HepG2 (cell line): ENCODE data around the gene IER5L. TPM values are rescaled to one million over a fixed set of nuclear protein-coding genes. Genes with fewer than 3 reads are reported as not detected.

Experiments used
- MEIS2 ChIP-seq: sonication (generic); formaldehyde crosslinking; IDR thresholded peaks from 2 replicates; pipeline ENCODE4 v1.9.0; 2021; ENCODE audit warnings: mild to moderate bottlenecking, missing genetic modification reagents
- SALL1 ChIP-seq: sonication (generic); formaldehyde crosslinking; IDR thresholded peaks from 2 replicates; pipeline ENCODE4 v1.8.0; 2022; ENCODE audit warnings: mild to moderate bottlenecking, missing genetic modification reagents
- TCF12 ChIP-seq, 2 experiments: fragments of 450-650 bp in 1 of 2; sonication (generic) in 1 of 2; formaldehyde crosslinking in 1 of 2; IDR thresholded peaks; 2 replicates each; pipeline versions ENCODE4 v1.6.1 to v1.8.0; 2017 to 2022; ENCODE audit warnings: antibody characterized with exemption in 1 of 2, mild to moderate bottlenecking in 1 of 2, missing genetic modification reagents in 1 of 2, moderate library complexity in 1 of 2
- YY1 ChIP-seq: IDR thresholded peaks from 2 replicates; pipeline ENCODE4 v1.6.1; 2011; ENCODE audit warnings: low read length, low read depth, moderate library complexity, mild to moderate bottlenecking; ENCODE audit not compliant: insufficient read depth, insufficient replicate concordance
- ZFP1 ChIP-seq: IDR thresholded peaks from 2 replicates; pipeline ENCODE4 v1.6.1; 2016
- ZNF235 ChIP-seq: sonication (generic); formaldehyde crosslinking; IDR thresholded peaks from 2 replicates; pipeline ENCODE4 v1.8.1; 2023; ENCODE audit warnings: mild to moderate bottlenecking, missing genetic modification reagents, borderline replicate concordance
- ZNF501 ChIP-seq: sonication (generic); formaldehyde crosslinking; IDR thresholded peaks from 2 replicates; pipeline ENCODE4 v1.5.1; 2020; ENCODE audit warnings: mild to moderate bottlenecking, moderate library complexity, missing genetic modification reagents
- polyA plus RNA-seq, 8 experiments: library from polyadenylated mRNA; depleted of rRNA in 3 of 8; stranded (reverse) in 7 of 8; unstranded in 1 of 8; fragments of >200 nt; fragmentation: Illumina TruSeq in 4 of 8; extraction: Trizol in 4 of 8; gene quantifications; 2 replicates each; pipeline versions ENCODE4 v1.2.1 to v1.2.3, GENCODE V29; 2011 to 2016; ENCODE audit warnings: low read depth in 4 of 8, missing spikeins in 1 of 8, mixed read lengths in 1 of 8; ENCODE audit not compliant: insufficient read depth in 1 of 8
- total RNA-seq, 5 experiments: library from RNA; depleted of rRNA; stranded (reverse); fragments of >200 nt; fragmentation: Illumina TruSeq; extraction: Trizol; gene quantifications; 2 replicates each; pipeline ENCODE4 v1.2.3, GENCODE V29; 2016; ENCODE audit warnings: low read depth in 1 of 5
- TF ChIP-seq, protein P1 (sequence below): sonication (generic); formaldehyde crosslinking; IDR thresholded peaks from 2 replicates; pipeline ENCODE4 v1.4.0; 2020; ENCODE audit warnings: mild to moderate bottlenecking, missing genetic modification reagents, borderline replicate concordance
- TF ChIP-seq, protein P2 (sequence below): sonication (generic); formaldehyde crosslinking; IDR thresholded peaks from 2 replicates; pipeline ENCODE4 v1.8.0; 2022; ENCODE audit warnings: missing genetic modification reagents, mild to moderate bottlenecking, moderate library complexity, borderline replicate concordance
- TF ChIP-seq, protein P3 (sequence below): sonication (generic); formaldehyde crosslinking; IDR thresholded peaks from 2 replicates; pipeline ENCODE4 v1.8.0; 2022; ENCODE audit warnings: mild to moderate bottlenecking, missing genetic modification reagents; ENCODE audit not compliant: insufficient replicate concordance
- TF ChIP-seq, protein P4 (sequence below), 2 experiments: fragments of 450-650 bp in 1 of 2; sonication (generic) in 1 of 2; formaldehyde crosslinking in 1 of 2; IDR thresholded peaks; 2 replicates each; pipeline versions ENCODE4 v1.6.1 to v1.8.0; 2016 to 2022; ENCODE audit warnings: antibody characterized with exemption in 1 of 2, mild to moderate bottlenecking in 1 of 2, missing genetic modification reagents in 1 of 2

Gene IER5L
- total and polyA plus RNA-seq, 2 of the 13 experiments (the other 11 are each of a cell fraction or from before 2014, with no cell fraction given) = 1.8 to 3.3 TPM

DNA sequence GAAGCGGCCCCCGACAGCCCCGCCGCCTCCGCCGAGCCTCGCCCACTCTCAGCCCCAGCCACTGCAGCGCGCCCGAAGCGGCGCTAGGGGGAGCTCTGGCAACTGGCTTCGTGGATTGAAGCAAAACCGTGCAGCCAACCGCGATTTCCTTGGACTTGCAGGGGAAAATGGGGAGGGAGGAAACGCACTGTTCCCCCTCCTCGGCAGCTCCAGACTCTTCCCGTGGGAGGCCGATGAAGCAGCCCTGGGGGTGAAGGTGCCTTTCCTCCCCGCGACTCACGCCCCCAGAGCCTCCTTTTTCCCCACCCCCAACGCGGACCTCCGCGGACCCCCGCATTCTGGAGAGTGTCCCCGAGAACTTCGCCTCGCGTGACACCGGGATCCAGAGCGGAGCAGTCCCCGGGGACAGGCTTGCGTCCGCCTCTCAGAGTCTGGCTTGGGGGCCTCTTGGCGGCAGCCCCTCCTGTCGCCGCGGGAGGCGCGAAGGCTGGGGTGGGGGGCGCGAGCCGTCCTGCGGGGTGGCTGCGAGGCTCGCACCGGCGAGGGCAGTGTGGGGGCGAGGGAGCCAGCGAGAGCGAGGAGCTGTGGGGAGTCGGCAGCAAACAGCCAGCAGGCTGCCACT, 3.8 kb downstream of the IER5L start (continued):
- TF ChIP-seq, protein P1, sequence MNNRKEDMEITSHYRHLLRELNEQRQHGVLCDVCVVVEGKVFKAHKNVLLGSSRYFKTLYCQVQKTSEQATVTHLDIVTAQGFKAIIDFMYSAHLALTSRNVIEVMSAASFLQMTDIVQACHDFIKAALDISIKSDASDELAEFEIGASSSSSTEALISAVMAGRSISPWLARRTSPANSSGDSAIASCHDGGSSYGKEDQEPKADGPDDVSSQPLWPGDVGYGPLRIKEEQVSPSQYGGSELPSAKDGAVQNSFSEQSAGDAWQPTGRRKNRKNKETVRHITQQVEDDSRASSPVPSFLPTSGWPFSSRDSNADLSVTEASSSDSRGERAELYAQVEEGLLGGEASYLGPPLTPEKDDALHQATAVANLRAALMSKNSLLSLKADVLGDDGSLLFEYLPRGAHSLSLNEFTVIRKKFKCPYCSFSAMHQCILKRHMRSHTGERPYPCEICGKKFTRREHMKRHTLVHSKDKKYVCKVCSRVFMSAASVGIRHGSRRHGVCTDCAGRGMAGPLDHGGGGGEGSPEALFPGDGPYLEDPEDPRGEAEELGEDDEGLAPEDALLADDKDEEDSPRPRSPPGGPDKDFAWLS (CRISPR knock-in tag) = peak; percentile 37; the same call in 1 of the 2 replicates
- TF ChIP-seq, protein P2, sequence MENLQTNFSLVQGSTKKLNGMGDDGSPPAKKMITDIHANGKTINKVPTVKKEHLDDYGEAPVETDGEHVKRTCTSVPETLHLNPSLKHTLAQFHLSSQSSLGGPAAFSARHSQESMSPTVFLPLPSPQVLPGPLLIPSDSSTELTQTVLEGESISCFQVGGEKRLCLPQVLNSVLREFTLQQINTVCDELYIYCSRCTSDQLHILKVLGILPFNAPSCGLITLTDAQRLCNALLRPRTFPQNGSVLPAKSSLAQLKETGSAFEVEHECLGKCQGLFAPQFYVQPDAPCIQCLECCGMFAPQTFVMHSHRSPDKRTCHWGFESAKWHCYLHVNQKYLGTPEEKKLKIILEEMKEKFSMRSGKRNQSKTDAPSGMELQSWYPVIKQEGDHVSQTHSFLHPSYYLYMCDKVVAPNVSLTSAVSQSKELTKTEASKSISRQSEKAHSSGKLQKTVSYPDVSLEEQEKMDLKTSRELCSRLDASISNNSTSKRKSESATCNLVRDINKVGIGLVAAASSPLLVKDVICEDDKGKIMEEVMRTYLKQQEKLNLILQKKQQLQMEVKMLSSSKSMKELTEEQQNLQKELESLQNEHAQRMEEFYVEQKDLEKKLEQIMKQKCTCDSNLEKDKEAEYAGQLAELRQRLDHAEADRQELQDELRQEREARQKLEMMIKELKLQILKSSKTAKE = 0 out of 2 replicates have a peak, but pooled peaks have one; percentile 16
- TF ChIP-seq TCF12 (IDR thresholded peaks at IDR 0.05) (no peak), TCF12 (CRISPR knock-in tag; IDR thresholded peaks at IDR 0.05) (no peak), YY1 (no peak), SALL1 (peak; percentile 71), ZFP1 (no peak), ZNF235 (CRISPR knock-in tag) (peak; percentile 48; the same call in 1 of the 2 replicates), ZNF501 (CRISPR knock-in tag) (peak; percentile 41; the same call in 1 of the 2 replicates), MEIS2 (CRISPR knock-in tag) (0 out of 2 replicates have a peak, but pooled peaks have one; percentile 63)
- TF ChIP-seq, protein P3, sequence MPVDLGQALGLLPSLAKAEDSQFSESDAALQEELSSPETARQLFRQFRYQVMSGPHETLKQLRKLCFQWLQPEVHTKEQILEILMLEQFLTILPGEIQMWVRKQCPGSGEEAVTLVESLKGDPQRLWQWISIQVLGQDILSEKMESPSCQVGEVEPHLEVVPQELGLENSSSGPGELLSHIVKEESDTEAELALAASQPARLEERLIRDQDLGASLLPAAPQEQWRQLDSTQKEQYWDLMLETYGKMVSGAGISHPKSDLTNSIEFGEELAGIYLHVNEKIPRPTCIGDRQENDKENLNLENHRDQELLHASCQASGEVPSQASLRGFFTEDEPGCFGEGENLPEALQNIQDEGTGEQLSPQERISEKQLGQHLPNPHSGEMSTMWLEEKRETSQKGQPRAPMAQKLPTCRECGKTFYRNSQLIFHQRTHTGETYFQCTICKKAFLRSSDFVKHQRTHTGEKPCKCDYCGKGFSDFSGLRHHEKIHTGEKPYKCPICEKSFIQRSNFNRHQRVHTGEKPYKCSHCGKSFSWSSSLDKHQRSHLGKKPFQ = peak; percentile 47
- TF ChIP-seq, protein P4, sequence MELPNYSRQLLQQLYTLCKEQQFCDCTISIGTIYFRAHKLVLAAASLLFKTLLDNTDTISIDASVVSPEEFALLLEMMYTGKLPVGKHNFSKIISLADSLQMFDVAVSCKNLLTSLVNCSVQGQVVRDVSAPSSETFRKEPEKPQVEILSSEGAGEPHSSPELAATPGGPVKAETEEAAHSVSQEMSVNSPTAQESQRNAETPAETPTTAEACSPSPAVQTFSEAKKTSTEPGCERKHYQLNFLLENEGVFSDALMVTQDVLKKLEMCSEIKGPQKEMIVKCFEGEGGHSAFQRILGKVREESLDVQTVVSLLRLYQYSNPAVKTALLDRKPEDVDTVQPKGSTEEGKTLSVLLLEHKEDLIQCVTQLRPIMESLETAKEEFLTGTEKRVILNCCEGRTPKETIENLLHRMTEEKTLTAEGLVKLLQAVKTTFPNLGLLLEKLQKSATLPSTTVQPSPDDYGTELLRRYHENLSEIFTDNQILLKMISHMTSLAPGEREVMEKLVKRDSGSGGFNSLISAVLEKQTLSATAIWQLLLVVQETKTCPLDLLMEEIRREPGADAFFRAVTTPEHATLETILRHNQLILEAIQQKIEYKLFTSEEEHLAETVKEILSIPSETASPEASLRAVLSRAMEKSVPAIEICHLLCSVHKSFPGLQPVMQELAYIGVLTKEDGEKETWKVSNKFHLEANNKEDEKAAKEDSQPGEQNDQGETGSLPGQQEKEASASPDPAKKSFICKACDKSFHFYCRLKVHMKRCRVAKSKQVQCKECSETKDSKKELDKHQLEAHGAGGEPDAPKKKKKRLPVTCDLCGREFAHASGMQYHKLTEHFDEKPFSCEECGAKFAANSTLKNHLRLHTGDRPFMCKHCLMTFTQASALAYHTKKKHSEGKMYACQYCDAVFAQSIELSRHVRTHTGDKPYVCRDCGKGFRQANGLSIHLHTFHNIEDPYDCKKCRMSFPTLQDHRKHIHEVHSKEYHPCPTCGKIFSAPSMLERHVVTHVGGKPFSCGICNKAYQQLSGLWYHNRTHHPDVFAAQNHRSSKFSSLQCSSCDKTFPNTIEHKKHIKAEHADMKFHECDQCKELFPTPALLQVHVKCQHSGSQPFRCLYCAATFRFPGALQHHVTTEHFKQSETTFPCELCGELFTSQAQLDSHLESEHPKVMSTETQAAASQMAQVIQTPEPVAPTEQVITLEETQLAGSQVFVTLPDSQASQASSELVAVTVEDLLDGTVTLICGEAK (IDR thresholded peaks at IDR 0.05) = no peak
- TF ChIP-seq, protein P4 (CRISPR knock-in tag; IDR thresholded peaks at IDR 0.05) = no peak
